ENCODE measurements around the gene SIM1.

The SIM1 gene

DNA sequence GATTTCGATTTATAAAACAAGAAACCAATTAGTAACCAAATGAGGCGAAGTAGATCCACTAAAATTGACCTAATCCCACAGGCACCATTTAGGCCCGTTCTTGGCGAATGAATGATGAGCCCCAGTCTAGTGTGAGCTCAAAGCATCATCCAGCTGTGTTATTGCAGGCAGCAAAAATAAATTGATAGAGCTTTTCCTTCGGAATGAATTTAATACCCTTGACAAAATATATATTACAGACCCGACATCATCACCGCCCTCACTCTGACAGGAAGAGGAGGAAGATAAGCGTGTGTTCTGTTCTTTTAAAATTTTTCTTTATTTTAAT is 7.8 kb downstream of the SIM1 start:
- DNase-seq (ENCODE audit: low read depth, low spot score) = no peak

DNA sequence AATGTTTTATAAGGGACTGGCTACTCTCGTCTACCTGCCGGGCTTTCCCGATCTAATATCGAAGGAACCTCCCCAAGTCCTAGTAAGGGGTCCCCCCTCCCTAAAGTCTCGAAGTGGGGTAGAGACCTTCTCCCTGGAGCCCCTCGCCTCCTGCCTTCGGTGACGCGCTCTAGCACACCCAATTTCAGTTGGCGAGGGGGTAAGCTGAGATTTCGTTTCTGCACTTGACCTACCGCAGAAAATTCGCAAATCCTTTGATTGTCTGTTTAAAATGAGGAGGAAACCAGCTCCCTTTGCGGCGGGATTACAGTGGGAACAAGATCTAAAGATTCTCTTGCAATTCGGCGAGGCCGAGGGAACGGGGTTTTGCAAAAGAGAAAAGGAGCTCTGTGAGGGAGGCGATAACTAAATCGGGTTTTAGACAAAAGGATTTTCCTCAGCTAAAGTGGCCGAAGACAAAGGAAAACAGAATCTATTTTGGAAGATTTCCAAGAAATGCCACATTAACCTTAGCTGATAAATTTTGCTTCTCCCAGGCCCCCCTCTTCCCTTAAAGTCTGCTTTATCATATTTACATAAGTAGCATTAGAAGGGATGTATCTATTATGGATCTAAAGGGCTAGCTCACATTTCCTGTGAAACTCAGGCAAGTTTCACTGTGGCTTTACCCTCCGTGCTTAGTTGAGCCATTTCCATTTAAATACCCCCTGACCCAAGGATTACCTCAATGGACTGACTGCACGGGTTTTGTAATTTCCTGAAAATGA is 8.4 kb downstream of the SIM1 start:
- no peak for DNase-seq (ENCODE audit: low read depth, low spot score)

DNA sequence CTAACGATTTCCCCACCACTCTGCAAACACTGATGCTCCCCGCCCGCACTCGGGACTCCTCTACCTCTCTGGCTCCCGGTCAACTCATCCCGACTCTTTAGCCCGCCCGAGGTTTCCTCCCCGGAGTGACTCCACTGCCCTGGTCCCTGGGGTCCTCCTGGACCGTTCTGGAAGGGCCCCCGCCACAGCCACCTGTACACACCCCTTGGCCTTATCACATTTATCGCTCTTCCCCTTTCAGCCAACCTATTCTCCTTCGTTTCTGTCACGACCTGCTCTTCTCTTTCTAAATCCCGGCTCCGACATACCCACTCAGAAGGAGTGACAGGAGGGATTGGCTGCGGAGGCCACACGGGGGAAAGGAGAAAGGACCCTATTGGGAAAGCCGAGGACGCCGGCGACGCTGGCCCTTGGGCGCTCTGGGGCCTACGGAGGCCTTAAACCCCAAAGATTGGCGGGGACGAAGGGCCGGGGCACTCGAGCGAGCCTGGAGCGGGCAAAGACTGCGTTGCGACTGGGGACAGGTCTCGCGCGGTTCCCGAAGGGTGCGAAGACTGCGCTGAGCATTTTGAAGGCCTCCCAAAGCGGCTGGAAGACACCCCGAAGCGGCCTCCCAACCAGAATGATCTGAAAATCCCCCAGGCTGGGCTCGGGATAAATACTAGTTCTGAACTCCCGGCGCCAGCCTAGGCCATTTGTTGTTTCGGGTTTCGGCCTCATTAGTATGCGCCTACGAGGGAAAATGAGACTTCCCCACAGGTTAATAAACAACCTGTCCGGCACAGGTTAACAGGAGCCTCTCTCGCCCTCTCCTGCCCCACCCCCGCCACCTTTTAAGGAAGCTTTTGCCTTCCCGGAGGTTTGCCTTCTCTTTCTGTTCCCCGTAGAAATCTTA is 9.2 kb downstream of the SIM1 start:
- no peak for DNase-seq (ENCODE audit: low read depth, low spot score)

DNA sequence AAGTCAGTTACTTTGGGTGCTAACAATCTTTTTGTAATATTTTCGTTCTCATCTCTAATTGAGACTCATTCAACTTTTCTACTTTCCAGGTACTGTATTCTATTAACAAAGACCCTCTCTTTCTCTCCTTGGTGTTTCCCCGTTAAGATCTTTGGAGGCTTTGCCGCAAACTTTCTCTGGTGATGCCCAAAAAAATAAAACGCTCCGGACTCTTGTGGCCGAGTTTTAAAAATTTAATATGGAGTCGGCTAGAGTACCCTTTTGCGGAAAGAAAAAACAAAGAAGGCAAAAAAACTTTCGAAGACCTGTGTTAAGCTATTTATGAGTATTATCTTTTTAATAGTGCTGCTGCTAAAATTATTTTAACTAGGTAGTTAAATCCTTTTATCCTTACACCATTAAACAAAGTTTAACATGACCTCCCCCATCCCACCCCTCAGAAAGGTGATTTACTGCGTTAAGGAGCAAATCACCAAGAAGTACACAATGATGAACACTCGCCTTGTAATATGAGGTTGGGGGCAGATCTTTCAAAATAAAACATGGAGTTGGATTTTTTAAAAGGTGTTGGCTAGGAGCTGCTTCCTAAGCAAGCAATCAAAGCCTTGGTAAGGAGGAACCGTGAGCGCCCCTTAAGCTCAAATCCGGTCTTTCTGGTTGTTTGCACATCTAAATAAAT is 10.0 kb downstream of the SIM1 start:
- DNase-seq (ENCODE audit: low read depth, low spot score) = no peak

DNA sequence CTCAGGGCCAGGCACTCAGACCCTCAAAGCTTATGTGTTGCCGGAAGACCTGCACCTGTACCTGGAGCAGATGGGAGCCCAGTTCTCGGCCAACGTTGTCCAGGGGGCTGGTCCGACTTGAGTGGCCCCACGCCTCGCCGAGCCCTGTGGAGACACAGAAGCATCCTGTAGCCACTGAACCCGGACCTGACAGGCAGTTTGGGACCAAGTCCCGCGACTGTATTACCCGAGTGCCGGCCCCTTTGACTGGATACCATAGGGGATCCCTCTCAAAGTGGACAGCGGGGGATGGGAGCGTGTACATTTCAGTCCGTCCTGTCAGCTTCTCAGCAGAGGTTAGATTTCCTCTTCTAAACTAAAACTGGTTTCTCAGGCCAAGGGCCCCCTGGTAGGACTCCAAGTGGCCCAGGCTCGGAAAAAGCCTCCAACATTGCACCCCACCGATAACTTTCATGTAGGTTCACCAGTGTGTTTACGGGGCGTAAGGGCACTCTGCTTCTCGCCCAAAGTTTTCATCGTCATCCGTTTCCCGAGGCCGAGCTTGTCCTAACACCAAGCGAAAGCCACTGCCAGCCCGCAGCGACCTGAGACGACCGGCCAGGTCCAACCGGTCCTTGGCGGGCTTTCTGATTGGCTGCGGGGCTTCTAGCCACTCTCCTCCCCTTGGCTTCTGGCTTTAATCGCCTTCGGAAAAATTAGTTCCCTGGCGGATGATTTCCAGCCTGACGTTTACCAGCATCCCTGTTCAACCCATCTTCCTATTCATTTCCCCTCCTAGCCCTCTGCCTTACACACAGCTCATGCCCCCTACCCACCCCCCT is 10.8 kb downstream of the SIM1 start:
- no peak for DNase-seq (ENCODE audit: low read depth, low spot score)

DNA sequence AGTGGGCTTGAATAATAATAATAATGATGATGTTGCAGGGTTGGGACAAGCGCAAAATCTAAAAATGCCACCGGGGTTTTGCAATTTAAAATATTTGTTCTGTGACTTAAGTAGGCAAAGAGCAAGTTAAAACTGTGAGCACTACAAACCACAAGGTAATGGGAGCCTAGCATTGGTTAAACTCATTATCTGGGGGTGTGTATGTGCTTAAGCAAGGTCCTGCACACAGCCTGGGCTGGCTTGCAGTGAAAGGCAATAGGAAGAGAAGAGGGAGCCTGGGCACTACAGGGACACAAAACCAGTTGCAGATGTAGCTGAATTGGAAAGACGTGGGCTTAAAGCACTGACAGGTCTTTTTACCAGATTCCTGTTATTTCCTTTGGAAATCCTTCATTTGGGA is 11.7 kb downstream of the SIM1 start:
- DNase-seq (ENCODE audit: low read depth, low spot score) = no peak

DNA sequence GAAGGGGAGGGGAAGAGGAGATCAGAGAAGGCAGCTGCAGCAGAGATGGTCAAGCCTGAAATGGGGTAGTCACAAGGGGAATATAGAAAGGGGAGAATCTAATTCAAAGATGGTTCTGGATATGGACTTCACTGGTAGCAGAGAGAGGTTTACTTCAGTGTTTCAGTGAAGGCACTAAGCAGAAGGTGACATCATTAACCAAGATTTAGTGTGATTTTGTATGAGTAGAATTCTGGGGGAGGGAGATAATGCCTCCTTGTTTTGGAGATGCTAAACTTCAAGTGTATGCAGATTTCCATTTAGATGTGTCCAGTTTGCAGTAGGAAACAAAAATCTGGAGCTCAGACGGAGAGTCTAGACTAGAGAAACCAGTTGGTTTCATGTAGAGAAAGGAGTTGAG is 13.1 kb downstream of the SIM1 start:
- no peak for DNase-seq (ENCODE audit: low read depth, low spot score)

DNA sequence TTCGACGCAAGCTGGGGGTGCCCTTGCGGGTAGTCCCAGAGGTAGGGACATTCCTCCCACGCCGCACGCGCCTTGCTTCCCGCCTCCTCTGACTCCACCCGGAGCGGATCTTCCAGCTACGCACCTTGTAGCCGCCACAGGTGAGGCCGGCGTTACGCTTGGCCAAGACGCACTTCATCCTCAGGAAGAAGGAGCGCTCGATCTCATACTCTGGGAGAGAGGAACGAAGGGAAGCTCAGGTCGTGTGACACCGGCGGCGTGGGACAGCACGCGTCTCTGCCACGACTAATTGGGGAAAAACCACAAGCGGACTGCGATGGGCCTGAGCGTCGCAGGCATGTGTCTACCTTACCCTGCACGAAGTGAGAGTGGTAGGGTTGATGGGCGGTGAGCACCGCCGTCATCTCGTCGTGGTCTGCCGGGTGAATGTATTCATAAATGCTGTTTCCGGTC is 15.5 kb downstream of the SIM1 start:
- DNase-seq (ENCODE audit: low read depth, low spot score) = no peak

DNA sequence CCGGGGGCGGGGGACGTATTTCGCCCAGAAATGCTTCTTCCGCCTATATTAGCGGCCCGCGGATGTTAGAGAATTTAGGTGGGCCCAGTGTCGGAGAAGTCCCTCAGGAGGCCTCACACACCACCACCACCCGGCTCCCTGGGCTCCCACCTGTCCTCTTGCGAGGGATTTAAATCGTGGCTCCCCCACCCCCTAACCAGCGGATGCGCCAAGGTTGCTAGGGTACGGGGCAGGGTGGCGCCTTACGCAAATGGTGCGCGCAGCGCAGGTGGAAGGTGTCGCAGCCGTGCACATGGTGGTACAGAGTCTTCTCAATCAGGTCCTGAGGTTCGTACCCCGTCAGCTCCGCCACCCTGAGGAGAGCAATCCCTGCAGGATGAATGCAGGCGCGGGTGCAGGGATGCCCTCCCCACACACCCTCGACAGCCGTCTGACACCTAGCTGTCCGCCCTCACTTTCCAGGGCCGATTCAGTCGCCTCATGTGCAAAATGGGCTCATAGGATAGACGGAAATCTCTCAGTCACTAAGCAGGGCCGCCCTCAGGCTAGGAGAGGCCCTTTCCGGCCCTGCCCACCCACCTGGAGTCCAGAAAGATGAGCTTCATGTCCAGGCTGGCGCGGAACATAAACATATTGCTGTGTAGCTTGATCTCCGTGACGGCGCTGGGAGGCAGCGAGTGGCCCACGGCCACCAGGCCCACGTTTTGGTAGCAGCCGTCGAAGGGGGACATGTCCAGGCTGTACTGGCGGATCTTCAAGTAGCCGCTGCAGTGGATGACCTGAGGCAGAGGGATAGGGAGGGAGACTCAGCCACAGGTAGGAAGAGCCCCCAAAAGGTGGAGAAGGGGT is 16.6 kb downstream of the SIM1 start:
- no peak for DNase-seq (ENCODE audit: low read depth, low spot score)

DNA sequence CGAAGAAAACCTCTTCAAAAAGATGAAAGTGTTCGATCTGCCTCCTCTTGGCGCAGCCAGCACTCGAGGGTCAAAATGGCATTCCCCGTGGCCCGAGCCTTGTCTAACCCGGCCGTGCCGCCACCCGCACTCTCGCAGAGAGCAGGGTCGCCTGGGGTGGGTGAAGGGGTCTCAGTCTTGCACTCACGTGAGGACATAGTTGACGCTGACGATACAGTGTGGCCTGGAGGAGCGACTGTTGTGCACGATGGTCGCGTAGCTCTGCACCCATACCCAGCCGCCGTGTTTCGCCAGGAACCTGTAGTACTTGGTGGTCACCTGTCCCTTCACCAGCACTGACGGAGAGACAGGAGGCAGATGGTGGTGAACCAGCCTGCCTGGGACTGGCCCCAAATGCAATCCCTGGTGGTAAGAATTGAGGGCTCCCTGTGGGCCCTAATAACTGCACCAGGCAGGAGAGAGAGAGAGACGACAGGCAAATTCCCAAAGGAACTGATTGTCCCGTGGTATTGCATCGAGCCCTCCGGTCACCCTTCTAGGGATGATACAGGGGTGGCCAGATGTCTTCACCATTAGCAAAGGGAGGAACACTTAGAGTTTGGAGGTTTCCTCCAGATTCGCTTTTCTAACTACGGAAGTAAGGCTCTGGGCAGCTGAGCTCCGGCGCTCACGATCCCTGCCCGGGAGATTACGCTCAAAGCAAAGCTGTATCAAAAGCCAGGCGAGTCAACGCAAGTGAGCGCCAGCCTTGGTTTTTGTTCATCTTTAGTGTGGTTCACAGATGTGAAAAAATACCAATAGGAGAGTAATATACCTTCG is 17.4 kb downstream of the SIM1 start:
- no peak for DNase-seq (ENCODE audit: low read depth, low spot score)

DNA sequence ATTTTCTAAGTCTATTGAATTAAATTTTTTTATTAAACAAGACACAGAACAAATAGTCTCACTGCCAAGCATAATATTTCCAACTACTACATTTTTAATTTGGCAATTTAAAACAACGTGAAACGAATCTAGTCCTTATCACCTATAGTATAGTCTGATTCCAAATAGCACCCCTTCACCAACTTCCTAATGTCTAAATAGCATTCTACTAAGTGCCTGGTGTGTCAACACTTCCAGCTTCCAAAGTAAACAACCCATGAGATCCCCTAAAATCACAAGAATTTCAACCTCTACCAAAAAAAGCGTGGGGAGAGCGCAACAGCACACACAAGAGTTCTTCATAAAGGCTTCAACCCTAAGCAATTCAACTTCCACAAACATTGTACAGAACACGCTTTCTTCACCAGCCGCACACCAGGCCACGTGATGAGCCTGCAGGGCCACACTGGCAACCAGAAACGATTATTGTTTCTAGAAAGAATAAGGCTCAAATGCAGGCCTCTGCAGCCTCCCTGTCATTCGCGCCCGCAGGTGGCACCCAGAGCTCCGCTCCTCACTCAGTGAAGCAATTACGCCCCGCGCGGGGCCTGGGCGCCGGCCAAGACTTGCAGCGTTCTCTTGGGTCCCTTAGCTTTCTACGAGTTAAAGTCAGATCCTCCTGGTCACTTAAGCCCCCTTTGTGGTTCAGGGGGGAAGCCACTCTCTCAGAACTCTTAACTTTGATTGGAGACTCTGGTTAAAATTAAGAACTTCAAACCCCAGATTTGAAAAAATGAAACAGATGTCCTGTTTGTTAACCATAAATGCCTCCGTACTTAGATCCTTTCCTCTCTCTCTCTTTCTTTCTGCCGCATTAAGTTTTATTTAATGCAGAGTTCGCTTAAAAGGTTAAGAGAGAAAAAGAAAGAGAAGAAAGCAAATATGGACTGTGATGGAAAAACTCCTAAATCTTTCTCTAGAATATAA is 18.3 kb downstream of the SIM1 start:
- DNase-seq (ENCODE audit: low read depth, low spot score) = no peak

DNA sequence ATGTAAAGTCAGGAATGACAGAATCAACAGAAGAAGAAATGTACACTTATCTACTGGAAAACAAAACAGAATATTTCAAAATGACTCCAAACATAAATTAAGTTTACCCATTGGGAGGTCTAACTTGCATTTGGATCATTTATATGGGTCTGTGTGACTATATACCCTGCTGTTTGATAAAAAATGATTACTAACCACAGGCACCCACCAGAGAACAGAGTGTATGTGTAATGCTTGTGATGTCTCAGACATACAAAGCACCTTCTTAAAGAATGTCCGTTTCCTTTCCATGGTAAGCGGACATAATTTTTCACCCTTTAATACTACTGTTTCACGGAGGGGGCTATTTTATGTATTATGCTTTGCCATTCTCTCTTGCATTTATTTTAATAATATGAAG is 19.2 kb downstream of the SIM1 start:
- DNase-seq (ENCODE audit: low read depth, low spot score) = no peak

DNA sequence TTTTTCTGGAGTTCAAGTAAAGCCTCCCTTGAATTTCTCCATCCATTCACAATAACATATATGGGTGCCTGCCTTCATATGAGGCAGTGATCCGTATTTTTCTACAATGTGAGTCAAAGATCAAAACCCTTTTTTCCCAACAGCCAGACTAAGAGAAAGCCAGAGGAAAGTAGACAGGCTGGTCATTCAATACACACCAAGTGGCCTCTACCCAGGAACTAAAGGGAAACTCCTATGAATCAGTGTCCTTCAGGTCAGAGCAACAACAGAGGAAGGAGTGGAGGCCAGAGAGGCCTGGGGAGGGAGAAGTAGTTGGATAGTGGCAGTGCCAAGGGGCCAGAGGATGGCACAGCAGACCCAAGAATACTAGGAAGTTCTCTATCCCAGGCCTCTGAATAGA is 23.8 kb downstream of the SIM1 start:
- no peak for DNase-seq (ENCODE audit: low read depth, low spot score)

DNA sequence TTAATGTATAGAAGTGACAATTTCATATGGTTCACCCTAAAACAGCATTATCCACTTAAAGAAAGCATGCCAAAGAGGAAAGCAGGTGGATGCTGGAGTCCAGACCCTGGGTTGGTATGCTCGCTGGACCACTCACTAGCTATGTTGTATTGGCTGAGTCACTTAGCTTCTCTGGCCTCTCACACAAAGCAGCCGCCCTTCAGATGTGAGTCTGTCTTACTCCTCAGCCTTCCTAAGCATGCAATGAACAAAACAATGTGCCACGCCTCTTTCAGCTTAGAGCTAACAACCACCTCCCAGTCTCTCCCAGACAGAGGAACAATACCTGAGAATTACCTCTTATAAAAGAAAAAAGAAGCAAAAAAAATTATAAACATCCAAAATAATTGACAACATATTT is 29.4 kb downstream of the SIM1 start:
- DNase-seq (ENCODE audit: low read depth, low spot score) = no peak

DNA sequence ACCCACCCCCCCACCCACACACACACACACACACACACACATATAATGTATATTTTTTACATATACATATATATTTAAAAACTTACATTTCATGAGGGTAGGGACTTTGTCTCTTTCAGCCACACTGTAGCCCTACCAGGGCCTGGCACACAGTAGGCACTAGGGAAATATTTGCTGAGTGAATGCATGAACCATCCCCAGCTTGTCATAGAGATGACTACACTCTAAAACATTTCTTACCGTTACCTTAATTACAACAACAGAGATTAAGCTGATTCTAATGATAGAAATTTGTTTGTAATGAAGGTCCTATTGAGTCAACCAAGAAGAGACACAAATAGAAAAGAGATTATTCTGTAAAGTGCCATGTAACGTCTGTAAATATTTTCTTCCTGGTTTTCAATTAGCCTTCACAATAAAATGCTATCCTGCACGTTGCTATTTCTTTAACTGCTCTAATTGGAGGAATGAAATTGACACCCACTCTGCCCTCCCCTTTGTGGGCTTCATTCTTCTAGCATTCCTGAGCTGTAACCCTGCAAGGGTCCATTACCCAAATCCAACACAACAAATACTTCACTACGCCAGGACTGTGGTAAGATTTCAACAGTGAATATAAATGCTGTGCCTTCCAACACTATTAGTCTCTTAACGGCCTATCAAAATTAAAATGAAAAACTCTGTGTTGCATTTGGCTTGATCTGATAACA is 30.8 kb downstream of the SIM1 start:
- DNase-seq (ENCODE audit: low read depth, low spot score) = no peak

DNA sequence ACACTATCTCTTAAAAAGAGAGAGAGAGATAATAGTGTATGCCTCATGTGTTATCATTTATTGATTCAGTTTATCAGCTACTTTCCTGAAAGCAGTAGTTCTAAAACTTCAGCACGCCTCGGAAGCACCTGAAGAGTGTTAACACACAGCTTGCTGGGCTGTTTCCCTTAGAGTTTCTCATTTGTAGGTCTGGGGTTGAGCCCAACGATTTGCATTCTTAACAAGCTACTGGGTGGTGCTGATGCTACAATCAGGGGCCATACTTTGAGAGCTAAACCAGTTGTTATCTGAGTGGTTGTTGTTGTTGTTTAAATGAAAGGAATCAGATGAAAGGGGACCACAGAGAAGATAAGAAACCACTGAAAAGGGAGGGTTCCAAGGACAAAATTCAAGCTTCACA is 32.6 kb downstream of the SIM1 start:
- no peak for DNase-seq (ENCODE audit: low read depth, low spot score)

DNA sequence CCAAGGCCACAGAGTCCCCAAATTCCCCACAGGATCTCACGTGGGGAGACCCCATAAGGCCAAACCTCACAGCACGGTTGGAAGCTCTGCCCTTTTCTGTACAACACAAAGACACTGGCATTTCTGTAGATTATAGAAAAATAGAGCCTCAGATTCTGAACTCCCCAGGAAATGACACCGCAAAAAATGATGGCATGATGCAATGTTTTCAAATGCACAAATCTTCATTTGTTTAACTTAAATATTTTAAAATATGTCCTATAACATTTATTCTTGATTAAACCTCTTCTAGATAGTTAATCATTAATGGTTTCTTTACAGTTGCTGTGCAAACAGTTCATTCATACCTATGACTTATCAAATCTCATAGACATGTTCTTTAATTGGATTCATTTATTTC is 33.8 kb downstream of the SIM1 start:
- DNase-seq (ENCODE audit: low read depth, low spot score) = no peak

DNA sequence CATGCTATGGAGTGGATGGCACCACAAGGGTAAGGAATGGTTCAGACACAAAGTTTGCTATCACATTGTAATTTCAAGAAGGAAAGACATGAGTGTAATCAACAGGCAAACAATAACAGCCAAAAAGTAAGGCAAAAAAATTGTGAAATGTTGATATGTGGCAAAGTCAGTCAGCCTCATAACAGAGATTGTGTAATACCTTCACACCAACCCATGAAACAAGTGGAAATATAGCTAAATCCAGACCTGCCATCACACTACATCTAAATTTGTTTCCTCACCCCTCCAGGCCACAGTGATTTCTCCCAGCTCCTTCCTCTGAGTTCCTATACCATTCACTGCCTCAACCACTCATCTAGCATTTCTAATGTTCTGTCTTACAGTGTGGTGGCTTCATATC is 37.3 kb downstream of the SIM1 start:
- no peak for DNase-seq (ENCODE audit: low read depth, low spot score)
